NCI-H1417 treated with DMSO at 0.1 percent for 48 hours (cell line): Measurements from ENCODE around the gene SPATA3.
"Not testable (repeated sequence)": the region's sequence is repeated elsewhere in the genome, so short reads cannot be mapped to it uniquely, and the experiment has no call there.

ENCODE experiments used
- DNase-seq: peaks from one replicate; lab custom pipeline; 2025; lab: John Stamatoyannopoulos, UW

SPATA3 gene

DNA sequence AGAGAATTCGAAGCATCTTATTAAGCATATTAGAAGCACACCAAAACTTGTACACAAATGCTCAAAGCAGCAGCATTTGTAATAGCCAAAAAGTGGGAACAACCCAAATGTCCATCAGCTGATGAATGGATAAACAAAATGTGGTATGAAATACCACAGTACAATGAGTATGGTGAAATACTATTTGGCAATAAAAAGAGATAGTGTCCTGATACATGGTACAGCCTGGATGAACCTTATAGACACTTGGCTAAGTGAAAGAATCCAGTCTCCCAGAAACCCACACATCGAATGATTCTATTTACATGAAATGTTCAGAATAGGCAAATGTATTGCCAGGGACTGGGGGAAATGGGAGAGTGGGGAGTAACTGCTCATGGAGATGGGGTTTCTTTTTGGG lies 3.0 kb downstream of the SPATA3 start:
- DNase-seq, result no peak

GRCh38 chr2:230999477-230999876 lies 3.6 kb downstream of the SPATA3 start:
- no peak for DNase-seq

GRCh38 chr2:231000211-231000904 lies 4.4 kb downstream of the SPATA3 start:
- DNase-seq, result no peak

DNA sequence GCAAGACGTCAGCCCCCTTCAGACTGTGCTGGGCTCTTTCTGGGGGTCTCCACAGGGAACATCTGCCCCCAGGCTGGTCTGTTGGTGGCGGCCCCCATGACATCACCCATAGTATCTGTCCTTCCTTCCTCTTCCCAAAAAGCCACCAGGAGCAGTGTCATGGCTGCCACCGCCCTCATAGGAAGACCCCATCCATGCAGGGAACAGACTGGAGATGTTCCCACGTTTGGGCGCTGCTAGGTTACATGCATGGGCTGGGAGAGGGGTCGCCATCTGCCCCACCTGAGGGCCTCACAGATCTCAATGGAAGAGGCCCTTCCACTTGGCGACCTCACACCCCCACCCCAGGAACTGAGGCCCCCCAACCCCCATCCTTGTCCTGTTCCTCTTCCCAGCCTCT lies 5.1 kb downstream of the SPATA3 start:
- DNase-seq, result no peak

DNA sequence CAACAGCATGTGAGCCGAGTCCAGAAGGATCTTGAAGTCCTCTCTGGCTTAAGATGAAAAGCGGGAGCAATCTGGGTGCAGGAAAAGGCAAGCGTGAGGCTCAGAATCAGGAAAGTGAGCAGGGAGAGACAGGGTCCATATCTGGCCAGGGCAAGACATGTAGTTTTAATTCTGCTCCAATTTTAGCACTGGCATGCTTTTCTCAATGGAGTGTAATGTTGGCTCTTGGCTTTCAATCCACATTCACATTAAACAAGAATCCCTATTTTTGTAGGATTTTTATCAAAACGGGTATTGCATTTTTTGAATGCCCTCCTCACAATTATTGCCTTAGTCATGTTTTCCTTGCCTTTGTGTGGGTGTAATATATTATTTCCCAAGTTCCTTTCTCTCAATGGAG lies 6.0 kb downstream of the SPATA3 start:
- no peak for DNase-seq

DNA sequence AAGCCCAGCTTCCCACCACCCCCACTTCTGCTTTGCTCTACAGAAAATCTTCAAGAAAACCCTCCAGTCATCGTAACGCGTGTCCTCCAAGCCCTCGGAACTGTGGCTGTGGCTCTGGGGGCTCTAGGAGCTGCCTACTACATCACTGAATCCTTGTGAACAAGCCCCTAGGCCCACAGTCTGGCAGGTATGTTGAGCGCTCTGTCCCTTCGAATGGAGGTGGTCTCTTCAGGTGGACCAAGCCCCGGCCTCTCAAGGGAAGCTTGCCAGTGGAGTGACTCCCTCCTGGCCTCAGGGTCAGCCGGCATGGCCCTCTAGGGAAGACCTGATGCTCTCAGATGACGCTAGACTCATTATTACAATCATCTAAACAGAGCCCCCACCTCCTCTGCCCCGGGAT lies 6.7 kb downstream of the SPATA3 start:
- no peak for DNase-seq

GRCh38 chr2:231003186-231003585 lies 7.3 kb downstream of the SPATA3 start:
- no peak for DNase-seq

- DNase-seq, result not testable (repeated sequence)
These were observed 9.0 kb downstream of the SPATA3 start for GRCh38 chr2:231004930-231005329.

- no peak for DNase-seq
These were observed 11.6 kb downstream of the SPATA3 start for GRCh38 chr2:231007286-231008098.

DNA sequence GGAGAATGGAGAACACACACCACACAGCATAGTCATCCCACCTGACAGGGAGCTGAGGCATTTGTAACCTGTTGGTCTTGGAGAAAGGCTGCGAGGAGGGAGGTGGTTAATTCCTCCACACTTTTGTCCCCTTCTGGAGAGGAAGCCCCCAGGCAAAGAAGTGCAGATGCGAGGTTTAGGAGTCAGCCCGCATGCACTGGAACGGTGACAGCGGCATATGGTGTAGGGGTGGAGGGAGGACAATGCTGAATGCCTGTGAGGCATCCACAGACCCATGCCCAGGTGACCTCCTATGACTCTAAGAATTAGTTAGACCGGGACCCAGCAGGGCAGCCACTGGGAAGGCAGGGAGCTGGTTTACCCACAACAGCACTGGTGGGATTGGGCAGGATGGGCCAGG lies 12.2 kb downstream of the SPATA3 start:
- no peak for DNase-seq

DNA sequence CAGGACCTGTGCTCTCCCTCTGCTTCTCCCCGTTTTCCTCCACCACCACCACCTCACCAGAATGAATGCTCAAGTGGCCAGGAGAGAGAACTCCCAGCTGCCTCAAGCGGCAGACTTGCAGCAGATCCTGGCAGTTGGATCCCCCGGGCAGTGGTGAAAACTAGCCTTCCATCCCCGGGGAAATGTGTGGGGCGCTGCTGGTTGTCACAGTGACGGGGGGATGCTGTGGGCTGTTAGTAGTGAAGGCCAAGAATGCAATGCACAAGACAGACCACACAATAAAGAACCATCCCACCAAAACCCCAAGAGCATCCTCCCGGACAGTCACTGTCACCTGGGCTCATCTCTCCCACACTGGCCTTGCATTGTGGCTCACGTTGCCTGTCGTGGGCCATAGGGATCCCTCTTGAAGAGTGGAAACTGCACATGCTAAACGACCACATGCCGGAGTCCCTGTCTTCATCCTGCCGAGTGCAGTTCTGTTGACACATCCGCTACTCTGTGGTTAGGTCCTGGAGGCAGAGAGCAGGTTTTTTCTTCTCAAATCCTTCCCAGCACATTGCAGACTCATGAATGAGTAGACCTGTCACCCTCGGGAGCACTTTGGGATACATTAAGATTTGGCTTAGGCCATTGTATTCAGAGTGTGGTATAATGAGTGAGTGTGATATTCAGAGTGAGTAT lies 13.5 kb downstream of the SPATA3 start:
- no peak for DNase-seq

DNA sequence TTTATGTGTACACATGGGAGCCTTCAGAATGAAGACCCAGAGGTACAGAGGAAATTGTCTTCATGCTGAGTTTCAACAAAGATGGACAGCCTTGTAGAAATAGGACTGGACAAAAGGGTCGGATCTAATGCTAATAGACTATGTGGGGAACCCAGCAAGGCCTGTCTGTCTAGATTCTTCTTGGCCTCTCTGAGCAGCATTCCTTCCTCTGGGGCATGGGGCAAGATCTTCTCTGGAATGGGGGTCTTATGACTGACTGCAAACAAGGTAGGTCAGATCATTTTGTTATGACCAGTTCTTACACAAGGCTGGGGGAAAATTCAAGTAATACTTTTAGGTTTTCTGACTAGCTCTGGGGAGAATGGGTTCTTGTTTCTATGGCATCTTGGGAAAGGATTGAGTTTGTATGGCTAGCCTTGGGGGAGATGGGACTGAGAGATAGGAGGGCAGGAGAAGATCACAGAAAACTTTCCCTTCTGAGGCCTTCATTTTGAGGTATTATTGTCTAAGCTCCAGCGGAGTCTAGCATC lies 14.3 kb downstream of the SPATA3 start:
- no peak for DNase-seq

DNA sequence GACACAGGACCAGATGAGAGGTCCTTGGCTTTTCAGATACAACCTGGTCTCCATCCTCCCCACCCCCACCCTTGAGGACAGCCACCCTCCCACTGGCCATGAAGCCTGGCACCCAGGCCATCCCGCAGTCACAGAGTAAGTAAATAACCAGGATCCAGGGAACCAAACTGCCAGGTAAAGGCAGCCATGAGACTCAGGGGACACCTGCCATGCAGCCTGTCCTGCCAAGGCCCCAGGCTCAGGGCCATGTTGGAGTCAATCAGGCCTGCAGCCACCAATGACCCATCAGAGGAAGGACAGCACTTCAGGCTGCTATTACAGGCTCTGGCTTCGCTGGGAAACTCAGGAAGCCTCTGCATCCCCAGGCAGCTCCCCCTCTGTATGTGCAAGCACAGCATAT lies 15.6 kb downstream of the SPATA3 start:
- no peak for DNase-seq

DNA sequence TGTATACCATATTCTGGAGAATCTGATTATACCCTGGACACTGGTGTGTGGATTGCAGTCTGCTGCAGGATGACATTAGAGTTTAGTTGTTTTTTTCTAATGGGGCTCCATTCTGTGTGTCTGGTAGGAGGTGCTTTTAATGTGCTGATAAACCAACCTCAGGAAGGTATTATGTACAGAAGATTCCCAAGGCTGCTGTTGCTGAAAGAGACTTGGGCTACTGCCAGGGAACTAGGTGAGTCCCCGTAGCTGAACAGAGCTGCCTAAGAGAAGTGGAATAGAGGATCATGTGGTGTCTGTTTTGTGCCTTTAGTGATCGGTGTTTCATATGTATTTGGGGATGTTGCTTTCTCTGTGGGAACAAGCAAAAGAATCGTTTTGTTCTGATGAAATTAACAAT lies 16.5 kb downstream of the SPATA3 start:
- no peak for DNase-seq

DNA sequence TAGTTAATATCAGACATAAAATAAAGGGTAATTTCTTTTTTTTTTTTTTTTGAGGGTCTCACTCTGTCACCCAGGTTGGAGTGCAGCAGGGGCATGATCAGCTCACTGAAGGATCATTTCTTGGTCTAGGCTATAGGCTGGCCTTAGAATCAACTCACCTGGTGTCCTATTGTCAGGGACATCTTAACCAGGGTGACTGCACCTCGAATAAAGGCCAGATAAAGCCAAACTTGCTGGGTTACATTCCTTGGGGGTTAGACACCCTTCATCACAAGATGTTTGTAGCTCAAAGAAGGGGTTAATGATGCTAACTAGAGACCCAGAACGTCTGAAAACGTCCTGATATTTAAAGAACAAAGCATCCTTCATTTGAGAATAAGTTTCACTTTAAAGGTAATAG lies 17.9 kb downstream of the SPATA3 start:
- DNase-seq, result no peak

- DNase-seq, result no peak
These were observed 19.6 kb downstream of the SPATA3 start for GRCh38 chr2:231015478-231015877.

GRCh38 chr2:231015926-231016325 lies 20.0 kb downstream of the SPATA3 start:
- DNase-seq, result no peak

DNA sequence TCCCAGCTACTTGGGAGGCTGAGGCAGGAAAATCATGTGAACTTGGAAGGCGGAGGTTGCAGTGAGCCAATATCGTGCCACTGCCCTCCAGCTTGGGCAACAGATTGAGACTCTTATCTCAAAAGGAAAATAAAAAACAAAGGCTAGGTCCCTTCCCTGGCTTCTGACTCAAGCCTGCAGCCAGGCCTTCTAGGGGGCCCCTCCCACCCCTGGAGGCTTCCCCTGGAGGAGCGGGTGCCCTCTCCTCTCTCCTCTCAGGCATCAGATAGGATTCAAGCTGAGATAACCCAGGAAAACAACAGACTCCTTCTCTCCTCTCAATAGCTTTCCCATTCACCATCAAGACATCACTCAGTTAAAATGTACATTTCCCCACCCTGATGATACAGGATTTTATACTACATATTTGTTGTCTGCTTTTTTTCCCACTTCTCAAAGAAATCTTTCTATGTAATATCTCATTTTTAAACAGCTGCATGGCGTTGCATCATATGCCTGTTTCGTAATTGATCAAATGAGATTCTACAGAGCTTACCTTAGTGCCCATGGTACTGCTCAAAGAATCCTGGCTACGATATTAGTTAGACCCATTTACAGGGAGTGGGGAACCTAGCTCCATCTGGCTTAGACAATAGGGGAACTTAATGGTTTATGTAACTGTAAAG lies 20.8 kb downstream of the SPATA3 start:
- no peak for DNase-seq

DNA sequence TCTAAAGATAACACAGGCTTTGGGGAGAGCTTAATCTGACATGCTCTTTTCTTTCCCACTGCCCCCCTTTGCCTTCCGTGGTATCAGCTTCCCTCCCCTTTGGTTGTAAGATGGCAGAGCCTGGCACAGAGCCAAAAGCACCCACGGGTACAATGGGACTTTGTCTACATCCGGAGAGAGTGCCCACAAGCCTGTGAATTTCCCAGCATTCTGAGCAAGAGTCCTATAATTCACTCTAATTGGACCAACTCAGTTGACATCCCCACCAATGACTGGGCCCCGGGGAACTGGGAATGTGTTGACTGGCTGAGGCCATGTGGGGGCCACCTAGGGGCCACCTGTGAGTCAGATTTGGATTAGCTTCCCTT lies 21.3 kb downstream of the SPATA3 start:
- DNase-seq, result no peak

- DNase-seq, result no peak
These were observed 22.3 kb downstream of the SPATA3 start for GRCh38 chr2:231018184-231018583.

DNA sequence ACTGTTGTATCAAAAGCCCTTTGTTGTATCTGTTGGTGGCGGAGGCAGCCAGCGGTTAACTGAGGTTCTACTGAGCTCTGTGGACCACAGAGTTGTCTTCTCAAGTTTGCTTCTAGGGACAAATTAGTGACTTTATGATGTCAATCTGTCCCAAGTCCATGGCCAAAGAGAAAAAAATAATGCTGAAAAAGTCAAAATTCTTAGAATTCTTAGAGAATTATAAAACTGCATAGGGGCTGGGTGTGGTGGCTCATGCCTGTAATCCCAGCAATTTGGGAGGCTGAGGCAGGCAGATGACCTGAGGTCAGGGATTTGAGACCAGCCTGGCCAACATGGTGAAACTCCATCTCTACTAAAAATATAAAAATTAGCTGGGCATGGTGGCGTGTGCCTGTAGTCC lies 29.1 kb downstream of the SPATA3 start:
- DNase-seq, result not testable (repeated sequence)

DNA sequence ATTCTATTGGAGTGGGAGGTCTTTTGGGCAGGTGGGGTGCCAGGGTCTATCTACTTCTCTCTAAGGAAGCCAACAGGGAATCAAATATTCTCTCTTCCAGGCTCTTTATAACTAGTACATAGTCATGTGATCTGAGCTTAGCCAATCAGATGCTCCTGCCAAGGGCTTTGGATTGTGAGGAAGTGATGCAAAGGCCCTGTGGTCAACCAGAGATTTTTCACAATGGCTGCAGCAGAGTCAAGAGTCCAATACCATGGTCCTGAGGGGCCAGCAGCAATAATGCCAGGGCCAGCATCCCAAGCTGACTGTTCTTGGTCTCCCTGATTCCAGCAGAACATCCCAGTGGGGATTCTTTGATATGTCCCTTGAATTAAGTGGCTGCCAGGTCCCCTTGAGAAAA lies 33.0 kb downstream of the SPATA3 start:
- DNase-seq, result no peak
